Keratinocyte (primary cell): ENCODE results near the gene TSPAN17.

ENCODE experiments used
- CTCF ChIP-seq, 3 experiments: IDR thresholded peaks in 1 of 3; conservative IDR thresholded peaks in 1 of 3; optimal IDR thresholded peaks in 1 of 3; 2 replicates in 2 of 3; 3 replicates in 1 of 3; pipeline versions ENCODE3 to v1.5.1; 2011; ENCODE audit warnings: low read length in 3 of 3, mild to moderate bottlenecking in 3 of 3, moderate library complexity in 2 of 3, control low read depth in 1 of 3, inconsistent platforms in 1 of 3; ENCODE audit not compliant: insufficient read depth in 2 of 3; ENCODE audit errors: extremely low read depth in 1 of 3
- EZH2 ChIP-seq: IDR thresholded peaks from one replicate; pipeline ENCODE4 v1.6.1; 2012; ENCODE audit warnings: inconsistent platforms, mild to moderate bottlenecking, low read length, moderate library complexity

- TF ChIP-seq CTCF (optimal IDR thresholded peaks at IDR 0.05 in 1 of 3, IDR thresholded peaks at IDR 0.05 in 1 of 3, conservative IDR thresholded peaks at IDR 0.05 in 1 of 3; ENCODE audit: extremely low read depth in 1 of 3, insufficient read depth in 2 of 3, low read length in 3 of 3) (no peak), EZH2 (no peak)
Measured at GRCh38 chr5:176694631-176695030, 47.3 kb downstream of the TSPAN17 start.
